Measurements from ENCODE around the gene TPK1.

Gene TPK1

GRCh38 chr7:144747936-144748335 is 87.9 kb downstream of the TPK1 start:
- DNase-seq (ENCODE audit: low read depth), result no peak
- no peak for TF ChIP-seq CTCF (IDR thresholded peaks at IDR 0.05; ENCODE audit: low read length, missing control alignments)
- no peak overlapping the region for H3K4me3 ChIP-seq (replicated peaks; ENCODE audit: low read depth, low read length)

- peak; percentile 56 for DNase-seq (ENCODE audit: low read depth)
- H3K4me3 ChIP-seq (replicated peaks; ENCODE audit: low read depth, low read length), result no peak overlapping the region
Observed at GRCh38 chr7:144738708-144739314, 97.0 kb downstream of the TPK1 start.

GRCh38 chr7:144738146-144738545 is 97.7 kb downstream of the TPK1 start:
- H3K4me3 ChIP-seq (replicated peaks; ENCODE audit: low read depth, low read length), result no peak overlapping the region
- no peak for TF ChIP-seq CTCF (IDR thresholded peaks at IDR 0.05; ENCODE audit: low read length, missing control alignments)
- no peak for DNase-seq (ENCODE audit: low read depth)

More at GRCh38 chr7:144738708-144739314, 97.0 kb downstream of the TPK1 start:
- peak; percentile 88 for TF ChIP-seq CTCF (IDR thresholded peaks at IDR 0.05; ENCODE audit: low read length, missing control alignments)

GRCh38 chr7:144736880-144737493 is 98.9 kb downstream of the TPK1 start:
- DNase-seq (ENCODE audit: low read depth), result no peak
- TF ChIP-seq CTCF (IDR thresholded peaks at IDR 0.05; ENCODE audit: low read length, missing control alignments), result no peak
- H3K4me3 ChIP-seq (replicated peaks; ENCODE audit: low read depth, low read length), result no peak overlapping the region

- TF ChIP-seq CTCF (IDR thresholded peaks at IDR 0.05; ENCODE audit: low read length, missing control alignments), result no peak
- no peak overlapping the region for H3K4me3 ChIP-seq (replicated peaks; ENCODE audit: low read depth, low read length)
- no peak for DNase-seq (ENCODE audit: low read depth)
Observed at GRCh38 chr7:144735505-144736276, 100.2 kb downstream of the TPK1 start.

GRCh38 chr7:144731661-144732351 is 104.0 kb downstream of the TPK1 start:
- no peak overlapping the region for H3K4me3 ChIP-seq (replicated peaks; ENCODE audit: low read depth, low read length)
- DNase-seq (ENCODE audit: low read depth), result no peak
- no peak for TF ChIP-seq CTCF (IDR thresholded peaks at IDR 0.05; ENCODE audit: low read length, missing control alignments)
